ENCODE results near the gene SMAD1.

DNA sequence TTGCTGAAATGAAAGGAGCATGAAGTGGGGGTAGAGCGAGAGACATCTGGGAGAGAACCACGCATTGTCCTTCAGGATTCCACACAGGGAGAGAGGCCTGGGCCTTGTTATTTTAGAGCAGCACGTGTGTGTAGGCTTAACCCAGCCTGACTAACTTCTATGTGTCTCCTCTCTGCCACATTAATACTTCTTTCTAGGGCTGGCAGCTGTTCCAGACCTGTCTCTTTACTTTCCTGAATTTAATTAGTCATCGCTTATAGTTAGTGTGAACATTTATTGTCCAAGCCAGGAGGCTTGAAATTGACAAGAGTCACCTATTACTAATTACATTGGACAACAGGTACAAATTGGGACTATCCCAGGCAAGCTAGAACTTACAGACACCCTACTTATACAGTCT, 51.3 kb downstream of the SMAD1 start:
- TF ChIP-seq, protein P1, sequence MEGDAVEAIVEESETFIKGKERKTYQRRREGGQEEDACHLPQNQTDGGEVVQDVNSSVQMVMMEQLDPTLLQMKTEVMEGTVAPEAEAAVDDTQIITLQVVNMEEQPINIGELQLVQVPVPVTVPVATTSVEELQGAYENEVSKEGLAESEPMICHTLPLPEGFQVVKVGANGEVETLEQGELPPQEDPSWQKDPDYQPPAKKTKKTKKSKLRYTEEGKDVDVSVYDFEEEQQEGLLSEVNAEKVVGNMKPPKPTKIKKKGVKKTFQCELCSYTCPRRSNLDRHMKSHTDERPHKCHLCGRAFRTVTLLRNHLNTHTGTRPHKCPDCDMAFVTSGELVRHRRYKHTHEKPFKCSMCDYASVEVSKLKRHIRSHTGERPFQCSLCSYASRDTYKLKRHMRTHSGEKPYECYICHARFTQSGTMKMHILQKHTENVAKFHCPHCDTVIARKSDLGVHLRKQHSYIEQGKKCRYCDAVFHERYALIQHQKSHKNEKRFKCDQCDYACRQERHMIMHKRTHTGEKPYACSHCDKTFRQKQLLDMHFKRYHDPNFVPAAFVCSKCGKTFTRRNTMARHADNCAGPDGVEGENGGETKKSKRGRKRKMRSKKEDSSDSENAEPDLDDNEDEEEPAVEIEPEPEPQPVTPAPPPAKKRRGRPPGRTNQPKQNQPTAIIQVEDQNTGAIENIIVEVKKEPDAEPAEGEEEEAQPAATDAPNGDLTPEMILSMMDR (IDR thresholded peaks at IDR 0.05; ENCODE audit: low read depth, low read length): no peak
- TF ChIP-seq POLR2A (IDR thresholded peaks at IDR 0.05; ENCODE audit: extremely low read depth, insufficient read length): no peak
